Activated naive CD4-positive, alpha-beta T cell treated with anti-CD3 and anti-CD28 coated beads, Interleukin-2, amount 50 U/mL, for 72 hours (primary cell): Measurements from ENCODE around the gene ITGB3. TPM values are rescaled to one million over a fixed set of nuclear protein-coding genes. Genes with fewer than 3 reads are reported as not detected.
"Not testable (repeated sequence)": the region's sequence is repeated elsewhere in the genome, so short reads cannot be mapped to it uniquely, and the experiment has no call there.

Experiments used
- ATAC-seq, 2 donors: fragments of 150-1000 bp; cut with Tn5 transposase; 2 replicates each; pipeline ENCODE4 v1.10.0; 2021; ENCODE audit warnings: mild to moderate bottlenecking in 2 of 2, moderate library complexity in 2 of 2
- DNase-seq, 2 donors: peaks; one replicate each; pipeline ENCODE4 v3.0.0; 2021 to 2022; ENCODE audit warnings: low spot score in 2 of 2
- H3K27ac Mint-ChIP-seq, 2 donors: one replicate each; pipeline ENCODE4 v1.8.0; 2022; ENCODE audit warnings: mild to moderate bottlenecking in 2 of 2, mixed read lengths in 2 of 2
- H3K36me3 Mint-ChIP-seq, 2 donors: one replicate each; pipeline ENCODE4 v1.8.0; 2022; ENCODE audit warnings: mixed read lengths in 2 of 2
- H3K9me3 Mint-ChIP-seq, 2 donors: one replicate each; pipeline ENCODE4 v1.8.0; 2022; ENCODE audit warnings: mixed read lengths in 2 of 2
- total RNA-seq, 2 donors: library from RNA; stranded (reverse); gene quantifications; one replicate each; pipeline ENCODE4 v1.2.3, GENCODE V29; 2022

Gene ITGB3
- total RNA-seq: under 1 TPM in 1 of 2 donors, not detected in 1; 0.10 TPM

DNA sequence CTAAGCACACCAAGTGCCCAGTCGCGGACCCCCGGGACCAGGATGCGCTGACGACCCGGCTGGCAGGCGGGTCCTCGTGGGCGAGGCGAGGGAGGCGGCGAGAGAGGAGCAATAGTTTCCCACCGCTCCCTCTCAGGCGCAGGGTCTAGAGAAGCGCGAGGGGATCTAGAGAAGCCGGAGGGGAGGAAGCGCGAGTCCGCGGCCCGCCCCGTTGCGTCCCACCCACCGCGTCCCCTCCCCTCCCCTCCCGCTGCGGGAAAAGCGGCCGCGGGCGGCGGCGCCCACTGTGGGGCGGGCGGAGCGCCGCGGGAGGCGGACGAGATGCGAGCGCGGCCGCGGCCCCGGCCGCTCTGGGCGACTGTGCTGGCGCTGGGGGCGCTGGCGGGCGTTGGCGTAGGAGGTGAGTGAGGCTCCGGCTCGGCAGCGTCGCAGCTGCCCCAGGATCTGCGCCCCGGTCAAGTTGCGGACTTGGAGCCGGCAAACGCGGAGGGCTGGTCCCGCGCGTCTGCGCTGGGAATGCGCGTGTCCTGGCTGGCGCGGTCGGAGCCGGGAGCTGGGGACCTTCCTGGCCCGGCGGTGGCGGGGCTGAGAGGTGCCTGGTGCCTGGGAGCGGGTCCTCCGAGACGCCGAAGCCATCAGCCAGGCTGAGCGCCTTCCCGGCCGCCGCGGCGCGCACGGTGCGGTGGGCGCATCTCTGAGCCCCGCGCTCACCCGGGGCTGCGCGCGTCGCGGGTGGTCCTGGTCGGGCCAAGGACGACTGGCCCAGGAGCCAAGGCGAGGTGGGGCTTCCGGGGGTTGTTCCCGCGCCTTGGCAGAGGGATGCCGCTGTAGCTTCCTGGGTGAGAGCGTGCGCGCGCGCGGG lies at the start of gene ITGB3:
Gene ITGB3, plus strand, starts transcription at position 287 of the 862 bp plus-strand sequence. Its CDS starts 35 bp downstream, at position 322.
- no peaks in the 10 kb centered on the region for H3K9me3 Mint-ChIP-seq
- peak; percentile 86 to 95 for ATAC-seq
- H3K27ac Mint-ChIP-seq: peak within 1 kb of the TSS in 1 of 2 donors; percentile 32
- DNase-seq: peak in 1 of 2 donors; percentile 67
- H3K36me3 Mint-ChIP-seq: peaks cover 0 to 9% of the 10 kb centered on the region in 2 donors

DNA sequence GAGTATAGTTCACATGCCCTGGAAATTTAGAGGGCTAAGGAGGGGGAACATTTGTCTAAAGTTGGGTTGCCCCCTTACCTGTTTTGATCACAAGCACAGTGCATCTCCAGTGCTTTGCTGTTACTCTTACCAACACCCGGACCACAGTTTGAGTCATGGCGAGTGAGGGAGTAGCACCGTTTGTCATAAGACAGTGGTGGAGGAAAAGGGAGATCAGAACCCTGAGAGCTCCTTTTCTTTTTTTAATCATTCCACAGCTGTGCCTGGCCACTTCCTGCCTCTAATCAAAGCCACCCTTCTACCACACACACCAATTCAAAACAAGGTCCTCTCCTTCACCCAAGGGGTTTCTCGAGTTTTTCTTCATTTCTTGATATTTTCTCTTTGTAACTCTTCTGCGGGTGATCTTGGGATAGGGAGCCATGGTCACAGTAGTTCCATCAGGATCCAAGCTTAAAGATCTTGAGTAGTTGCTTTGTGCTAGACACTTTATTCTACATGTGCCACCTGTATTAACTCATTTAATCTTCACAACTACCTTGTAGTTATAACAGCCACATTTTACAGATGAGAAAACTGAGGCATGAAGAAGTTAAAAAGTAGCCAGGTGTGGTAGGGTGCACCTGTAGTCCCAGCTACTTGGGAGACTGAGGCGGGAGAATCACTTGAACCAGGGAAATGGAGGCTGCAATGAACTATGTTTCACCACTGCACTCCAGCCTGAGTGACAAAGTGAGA lies 49.5 kb upstream of the ITGB3 start:
- Mint-ChIP-seq H3K27ac (peak overlapping the region; percentile 65 to 90), H3K9me3 (peaks cover 0 to 3% of the 10 kb centered on the region in 2 donors), H3K36me3 (peaks cover 0 to 7% of the 10 kb centered on the region in 2 donors)
- ATAC-seq (peak; percentile 85 to 88), DNase-seq (peak; percentile 62 to 73)

GRCh38 chr17:47204722-47205418 lies 48.8 kb upstream of the ITGB3 start:
- ATAC-seq: peak; percentile 76 to 79
- H3K9me3 Mint-ChIP-seq: peaks cover 0 to 3% of the 10 kb centered on the region in 2 donors
- H3K36me3 Mint-ChIP-seq: peaks cover 0 to 7% of the 10 kb centered on the region in 2 donors
- DNase-seq: peak; percentile 25 to 66
- H3K27ac Mint-ChIP-seq: peak overlapping the region; percentile 65 to 90

- Mint-ChIP-seq H3K9me3 (peaks cover 0 to 3% of the 10 kb centered on the region in 2 donors), H3K27ac (peak overlapping the region; percentile 65 to 90), H3K36me3 (peaks cover 0 to 7% of the 10 kb centered on the region in 2 donors)
- DNase-seq (peak; percentile 56 to 63), ATAC-seq (peak; percentile 39 to 53)
Measured at GRCh38 chr17:47205419-47205963, 48.1 kb upstream of the ITGB3 start.

DNA sequence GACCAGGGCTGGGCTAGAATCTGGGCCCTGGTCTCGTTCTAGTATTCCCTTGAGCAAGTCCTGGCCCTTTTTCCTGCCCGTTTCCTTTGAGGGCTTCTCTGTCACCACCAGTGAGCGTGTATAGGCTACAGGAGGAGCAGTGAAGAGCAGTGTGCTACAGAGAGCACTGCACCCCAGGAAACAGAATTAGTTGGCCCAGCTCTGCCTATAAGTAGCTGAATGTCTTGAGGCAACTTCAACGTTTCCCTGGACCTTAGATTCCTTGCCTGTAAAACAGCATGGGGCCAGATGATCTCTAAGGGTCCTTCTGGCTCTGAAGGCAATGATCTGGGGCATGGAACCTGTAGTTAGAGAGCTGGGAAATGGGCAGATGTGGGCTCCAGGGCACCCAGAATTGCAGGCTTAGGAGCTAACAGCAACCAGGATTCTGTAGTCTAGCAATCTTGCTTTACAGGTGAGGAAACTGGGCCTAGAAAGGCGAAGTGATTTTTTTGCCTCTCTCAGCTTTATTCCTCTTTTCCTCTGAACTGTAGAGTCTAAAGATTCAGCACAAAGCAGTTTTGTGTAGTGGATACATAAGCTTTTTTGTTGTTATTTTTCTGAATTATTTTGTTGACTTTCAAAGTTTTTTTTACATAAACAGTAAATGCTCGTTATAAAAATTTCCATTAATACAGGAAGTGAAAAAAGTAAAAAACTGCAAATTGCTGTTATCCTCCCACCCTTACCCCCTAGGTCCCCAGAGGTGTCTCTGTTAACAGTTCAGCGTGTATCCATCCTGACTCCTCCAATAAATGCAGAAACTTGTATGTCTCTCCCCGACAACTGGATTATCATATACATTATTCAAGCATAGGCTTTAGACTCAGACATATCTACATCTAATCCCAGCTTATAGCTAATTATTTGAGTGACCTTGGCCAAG lies 46.2 kb upstream of the ITGB3 start:
- Mint-ChIP-seq H3K27ac (no peak overlapping the region), H3K36me3 (peaks cover 0 to 7% of the 10 kb centered on the region in 2 donors), H3K9me3 (peaks cover 0 to 3% of the 10 kb centered on the region in 2 donors)
- no peak for ATAC-seq
- DNase-seq: no peak

DNA sequence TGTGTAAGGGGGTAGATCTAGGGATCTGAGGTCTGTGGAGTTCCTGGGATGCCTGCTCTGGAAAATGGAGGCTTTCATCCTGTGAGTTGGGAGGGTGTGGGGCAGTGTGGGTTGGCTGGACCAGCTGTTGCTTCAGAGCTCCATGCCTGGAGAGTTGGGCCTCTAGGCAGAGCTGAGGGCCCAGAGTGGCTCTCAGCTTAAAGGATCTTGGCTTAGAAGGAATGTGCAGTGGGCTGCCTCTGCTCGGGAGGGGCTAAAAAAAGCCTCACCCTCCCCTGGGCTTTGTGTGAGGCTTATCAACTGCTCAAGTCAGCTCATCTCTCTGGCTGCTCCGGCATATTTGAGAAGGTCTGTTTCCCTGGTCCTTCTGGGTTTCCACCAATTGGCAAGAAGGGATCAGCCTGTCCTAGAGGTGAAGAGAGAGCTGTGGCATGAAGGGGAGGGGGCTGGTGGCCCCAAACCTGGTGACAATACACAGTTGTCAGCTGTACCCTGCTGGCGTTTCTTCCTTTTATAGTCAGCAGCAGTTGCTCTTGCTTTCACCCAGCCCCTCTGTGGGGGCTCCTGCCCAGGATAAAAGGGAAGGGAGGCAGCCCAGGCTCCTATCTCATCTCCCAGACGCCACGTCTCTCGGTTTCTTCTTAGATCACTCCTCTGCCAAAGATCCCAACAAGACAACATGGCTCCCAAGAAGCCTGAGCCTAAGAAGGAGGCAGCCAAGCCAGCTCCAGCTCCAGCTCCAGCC lies 44.7 kb upstream of the ITGB3 start, which contains the start of gene MYL4:
Gene MYL4, plus strand, starts transcription at position 605 of the 745 bp plus-strand sequence. Its CDS starts 75 bp downstream, at position 680.
- Mint-ChIP-seq H3K9me3 (no peaks in the 10 kb centered on the region), H3K27ac (peak within 1 kb of the TSS in 1 of 2 donors; percentile 17), H3K36me3 (no peaks in the 10 kb centered on the region)
- DNase-seq (no peak), ATAC-seq (no peak)

GRCh38 chr17:47209499-47209898 lies 44.1 kb upstream of the ITGB3 start:
- Mint-ChIP-seq H3K27ac (peak overlapping the region in 1 of 2 donors; percentile 17), H3K9me3 (no peaks in the 10 kb centered on the region), H3K36me3 (no peaks in the 10 kb centered on the region)
- DNase-seq (no peak), ATAC-seq (no peak)

DNA sequence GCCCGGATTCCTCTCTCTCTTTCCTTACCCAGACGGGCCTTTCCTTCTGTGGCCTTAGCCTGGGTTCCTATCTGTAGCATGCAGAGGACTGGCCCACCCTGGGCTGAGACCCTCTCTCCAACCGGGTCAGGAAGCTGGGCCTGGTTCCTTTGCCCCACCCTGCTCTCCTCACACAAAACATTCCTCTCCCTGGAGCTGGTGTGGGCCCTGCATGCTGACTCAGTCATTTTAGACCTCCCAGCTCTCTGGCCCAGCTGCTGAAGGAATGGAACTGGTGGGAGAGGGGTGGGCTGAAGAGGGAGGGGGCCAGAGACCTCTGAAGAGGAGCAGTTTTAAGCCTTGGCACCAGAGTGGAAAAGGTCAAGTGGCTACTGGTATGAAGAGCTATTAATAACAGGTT lies 43.5 kb upstream of the ITGB3 start:
- H3K36me3 Mint-ChIP-seq: no peaks in the 10 kb centered on the region
- no peak overlapping the region for H3K27ac Mint-ChIP-seq
- H3K9me3 Mint-ChIP-seq: no peaks in the 10 kb centered on the region
- no peak for DNase-seq
- no peak for ATAC-seq

DNA sequence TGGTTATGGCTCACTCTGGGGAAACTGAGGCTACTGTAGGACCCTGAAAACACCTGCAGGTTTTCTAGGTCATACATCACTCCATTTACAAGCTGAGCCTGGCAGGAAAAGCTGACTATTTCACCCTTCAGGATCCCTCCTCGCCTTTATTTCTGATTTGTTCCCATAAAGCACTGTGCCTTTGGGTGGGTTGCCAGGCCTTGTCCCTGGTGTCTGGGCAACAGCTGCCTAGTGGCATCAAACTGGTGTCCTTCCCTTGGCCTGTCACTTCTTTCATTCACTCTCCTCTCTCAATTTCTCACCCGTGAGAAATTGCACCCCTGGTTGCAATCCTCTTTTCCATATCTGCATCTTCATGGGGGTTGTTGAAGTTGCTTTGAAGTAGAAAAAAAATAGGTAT lies 42.8 kb upstream of the ITGB3 start:
- Mint-ChIP-seq H3K36me3 (no peaks in the 10 kb centered on the region), H3K27ac (no peak overlapping the region)
- DNase-seq: no peak

GRCh38 chr17:47212458-47212857 lies 41.2 kb upstream of the ITGB3 start:
- Mint-ChIP-seq H3K27ac (no peak overlapping the region), H3K36me3 (no peaks in the 10 kb centered on the region), H3K9me3 (no peaks in the 10 kb centered on the region)
- ATAC-seq (no peak), DNase-seq (no peak)

More for the DNA sequence above, 42.8 kb upstream of the ITGB3 start:
- ATAC-seq: no peak
- H3K9me3 Mint-ChIP-seq: no peaks in the 10 kb centered on the region

- ATAC-seq (no peak), DNase-seq (no peak)
- Mint-ChIP-seq H3K9me3 (no peaks in the 10 kb centered on the region), H3K27ac (no peak overlapping the region), H3K36me3 (no peaks in the 10 kb centered on the region)
Measured at GRCh38 chr17:47213540-47213939, 40.1 kb upstream of the ITGB3 start.

DNA sequence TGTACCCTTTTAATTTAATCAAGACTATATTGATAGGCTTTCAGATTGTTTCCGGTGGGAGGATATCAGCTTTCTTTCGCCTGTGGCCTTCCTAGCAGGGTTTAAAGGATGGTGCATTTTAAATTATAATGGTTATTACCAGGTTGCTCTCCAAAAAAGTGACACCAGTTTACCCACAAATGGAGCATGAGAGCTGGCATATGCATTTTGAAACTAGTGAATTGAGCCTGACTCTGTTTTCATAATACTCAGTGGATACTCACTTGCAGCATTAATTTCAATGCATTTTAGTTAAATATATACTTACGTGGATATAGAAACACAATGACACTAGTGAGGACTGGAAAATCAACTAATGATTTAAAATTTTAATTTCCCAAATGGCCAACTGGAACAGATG lies 38.7 kb upstream of the ITGB3 start:
- ATAC-seq (no peak), DNase-seq (no peak)
- Mint-ChIP-seq H3K27ac (no peak overlapping the region), H3K36me3 (no peaks in the 10 kb centered on the region), H3K9me3 (no peaks in the 10 kb centered on the region)

GRCh38 chr17:47216821-47217220 lies 36.8 kb upstream of the ITGB3 start:
- DNase-seq, H3K9me3 Mint-ChIP-seq, H3K36me3 Mint-ChIP-seq, H3K27ac Mint-ChIP-seq, ATAC-seq: not testable (repeated sequence)

DNA sequence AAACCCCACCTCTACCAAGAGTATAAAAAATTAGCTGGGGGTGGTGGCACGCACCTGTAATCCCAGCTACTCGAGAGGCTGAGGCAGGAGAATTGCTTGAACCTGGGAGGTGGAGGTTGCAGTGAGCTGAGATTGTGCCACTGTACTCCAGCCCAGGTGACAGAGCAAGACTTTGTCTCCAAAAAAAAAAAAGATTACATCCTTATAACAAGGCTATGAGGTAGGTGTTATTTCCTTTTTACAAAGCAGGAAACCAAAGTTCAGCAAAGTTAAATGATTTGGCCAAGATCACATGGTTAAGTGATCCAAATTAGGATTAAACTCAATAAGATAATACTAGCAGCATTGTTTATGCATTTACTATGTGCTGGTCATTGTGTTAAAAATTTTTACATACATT lies 36.3 kb upstream of the ITGB3 start:
- H3K36me3 Mint-ChIP-seq, H3K9me3 Mint-ChIP-seq, H3K27ac Mint-ChIP-seq, DNase-seq: not testable (repeated sequence)
- ATAC-seq: peak; percentile 62 to 71

DNA sequence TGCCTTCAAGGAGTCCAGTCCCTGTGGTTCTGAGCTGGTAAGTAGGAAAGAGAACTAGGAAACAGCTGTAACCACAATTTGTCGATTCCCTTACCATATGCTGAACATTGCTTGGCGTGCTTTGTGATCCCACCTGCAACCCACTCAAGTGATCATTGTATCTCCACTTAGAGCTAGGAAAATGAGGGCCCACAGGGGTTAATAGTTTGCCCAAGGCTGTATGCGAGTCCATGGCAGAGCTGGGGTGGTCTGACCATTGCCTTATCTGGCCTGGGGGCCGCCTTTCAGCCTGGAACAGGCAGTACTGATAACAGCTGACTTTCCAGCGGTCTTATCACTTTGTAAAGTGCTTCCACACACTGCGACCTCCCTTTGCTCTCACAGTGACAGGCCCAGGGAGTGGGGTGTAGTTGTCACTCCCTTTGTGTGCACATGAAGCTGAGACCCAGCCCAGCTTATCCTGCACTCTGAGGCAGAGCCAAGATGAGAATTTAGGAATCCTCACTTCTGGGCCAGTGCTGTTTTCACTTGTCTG lies 34.7 kb upstream of the ITGB3 start:
- DNase-seq: no peak
- H3K9me3 Mint-ChIP-seq: peaks cover 0 to 3% of the 10 kb centered on the region in 2 donors
- no peak for ATAC-seq
- peaks cover 0 to 8% of the 10 kb centered on the region in 2 donors for H3K36me3 Mint-ChIP-seq
- no peak overlapping the region for H3K27ac Mint-ChIP-seq
